ENCODE results near the gene MAGI3.
"Not testable (repeated sequence)": the region's sequence is repeated elsewhere in the genome, so short reads cannot be mapped to it uniquely, and the experiment has no call there.

MAGI3 gene

DNA sequence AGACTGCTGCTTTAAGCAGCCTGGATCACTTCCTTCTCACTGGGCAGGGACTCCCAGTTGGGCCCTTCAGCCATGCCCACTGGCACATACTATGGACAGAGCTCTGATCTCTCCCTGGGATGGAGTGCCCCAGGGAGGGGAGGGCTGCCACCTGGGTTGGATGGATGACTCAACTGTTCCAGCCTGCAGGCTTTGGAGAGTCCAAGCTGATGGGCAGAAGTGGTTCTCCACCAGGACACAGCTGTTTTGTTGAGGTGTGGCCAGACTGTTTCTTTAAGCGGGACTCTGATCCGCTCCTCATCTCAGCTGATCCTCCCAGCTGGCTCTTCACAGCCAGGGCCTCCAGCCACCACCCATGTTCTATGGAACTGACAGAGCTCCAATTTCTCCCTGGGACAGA, 166.9 kb downstream of the MAGI3 start:
- in situ Hi-C loops (cut with MboI; ENCODE audit: low sequenced_read_pairs): no loop called here

DNA sequence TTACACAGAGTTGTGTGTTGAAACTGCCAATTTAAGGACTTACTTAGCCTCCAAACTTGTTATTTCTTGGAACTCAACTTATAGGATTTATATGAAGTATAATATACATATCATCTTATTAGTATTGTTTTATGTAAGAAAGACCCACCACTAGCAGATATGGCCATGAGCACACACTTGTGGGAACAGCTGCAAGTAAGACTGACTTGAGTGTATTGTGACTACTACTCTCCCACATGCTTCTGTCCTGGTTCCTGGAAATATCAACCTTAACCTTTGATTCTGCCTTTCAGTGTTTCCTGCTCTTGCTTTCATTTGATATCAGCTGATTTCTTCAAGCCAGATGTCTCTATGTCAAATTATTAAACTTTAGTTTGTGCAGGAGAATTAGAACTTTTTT, 175.3 kb downstream of the MAGI3 start:
- in situ Hi-C loops (cut with MboI; ENCODE audit: low sequenced_read_pairs): no loop called here

DNA sequence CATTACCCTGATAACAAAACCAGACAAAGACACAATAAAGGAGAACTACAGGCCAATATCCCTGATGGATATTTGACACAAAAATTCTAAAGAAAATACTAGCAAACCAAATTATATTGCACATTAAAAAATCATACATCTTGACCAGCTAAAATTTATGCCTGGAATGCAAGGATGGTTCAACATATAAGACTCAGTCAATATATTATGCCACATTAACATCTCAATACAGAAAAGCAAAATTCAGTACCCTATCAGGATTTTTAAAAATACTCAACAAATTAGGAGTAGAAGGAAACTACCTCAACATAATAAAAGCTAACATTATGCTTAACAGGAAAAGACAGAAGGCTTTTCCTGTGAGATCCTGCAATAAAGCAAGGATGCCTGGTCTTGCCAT, 177.1 kb downstream of the MAGI3 start:
- in situ Hi-C loops (cut with MboI; ENCODE audit: low sequenced_read_pairs): no loop called here

DNA sequence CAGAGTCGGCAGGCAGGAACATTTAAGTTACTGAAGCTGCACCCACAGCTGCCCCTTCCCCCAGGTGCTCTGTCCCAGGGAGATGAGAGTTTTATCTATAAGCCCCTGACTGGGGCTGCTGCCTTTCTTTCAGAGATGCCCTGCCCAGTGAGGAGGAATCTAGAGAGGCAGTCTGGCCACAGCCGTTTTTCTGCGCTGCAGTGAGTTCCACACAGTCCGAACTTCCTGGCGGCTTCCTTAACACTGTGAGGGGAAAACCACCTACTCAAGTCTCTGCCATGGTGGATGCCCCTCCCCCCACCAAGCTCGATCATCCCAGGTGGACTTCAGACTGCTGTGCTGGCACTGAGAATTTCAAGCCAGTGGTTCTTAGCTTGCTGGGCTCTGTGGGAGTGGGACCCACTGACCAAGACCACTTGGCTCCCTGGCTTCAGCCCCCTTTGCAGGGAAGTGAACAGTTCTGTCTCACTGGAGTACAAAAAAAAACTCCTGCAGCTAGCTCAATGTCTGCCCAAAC, 185.5 kb downstream of the MAGI3 start:
- in situ Hi-C loops (cut with MboI; ENCODE audit: low sequenced_read_pairs): not testable (repeated sequence)

DNA sequence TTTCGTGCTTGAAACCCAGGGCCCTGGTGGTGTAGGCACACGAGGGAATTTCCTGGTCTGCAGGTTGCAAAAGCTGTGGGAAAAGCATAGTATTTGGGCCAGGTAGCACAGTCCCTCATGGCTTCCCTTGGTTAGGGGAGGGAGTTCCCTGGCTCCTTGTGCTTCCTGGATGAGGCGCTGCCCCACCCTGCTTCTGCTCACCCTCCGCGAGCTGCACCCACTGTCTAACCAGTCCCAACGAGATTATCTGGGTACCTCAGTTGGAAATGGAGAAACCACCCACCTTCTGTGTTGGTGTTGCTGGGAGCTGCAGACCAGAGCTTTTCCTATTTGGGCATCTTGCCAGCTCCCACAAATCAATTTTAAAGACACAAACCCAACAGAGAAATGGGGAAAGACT, 186.0 kb downstream of the MAGI3 start:
- in situ Hi-C loops (cut with MboI; ENCODE audit: low sequenced_read_pairs): no loop called here

DNA sequence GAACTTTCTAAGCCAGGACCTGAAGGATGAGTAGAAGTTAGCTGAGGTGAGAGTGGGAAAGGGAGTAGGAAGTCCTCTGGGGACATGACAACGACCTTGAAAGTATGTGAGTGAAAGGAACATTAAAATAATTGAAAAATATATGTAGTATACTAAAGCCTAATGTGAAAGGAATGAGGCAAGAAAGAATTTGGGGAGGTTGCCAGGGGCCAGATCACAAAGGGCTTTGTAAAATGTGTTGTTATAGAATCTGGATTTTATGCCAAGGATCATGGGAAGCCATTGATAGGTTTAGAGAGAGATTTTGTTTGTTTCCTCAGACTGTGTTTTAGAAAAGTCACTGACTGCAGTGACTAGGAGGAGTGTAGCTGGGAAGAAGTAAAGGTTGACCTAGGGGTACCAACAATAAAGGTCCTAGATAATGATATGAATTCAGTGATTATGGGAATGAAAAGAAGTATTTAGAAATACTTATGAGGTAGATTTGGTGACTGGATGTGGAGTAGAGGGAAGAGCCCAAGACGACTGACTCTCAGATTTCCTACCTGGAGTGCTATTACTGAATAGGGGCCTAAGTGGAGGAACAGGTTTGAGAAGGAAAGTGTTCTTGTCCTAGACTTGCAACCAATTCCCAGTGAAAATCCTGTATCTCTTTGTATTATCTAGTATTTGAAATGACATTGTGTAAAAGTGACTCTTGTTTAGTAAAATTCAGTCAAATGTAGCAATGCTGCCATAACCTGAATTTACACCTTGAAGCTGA, 189.1 kb downstream of the MAGI3 start:
- in situ Hi-C loops (cut with MboI; ENCODE audit: low sequenced_read_pairs): no loop called here

DNA sequence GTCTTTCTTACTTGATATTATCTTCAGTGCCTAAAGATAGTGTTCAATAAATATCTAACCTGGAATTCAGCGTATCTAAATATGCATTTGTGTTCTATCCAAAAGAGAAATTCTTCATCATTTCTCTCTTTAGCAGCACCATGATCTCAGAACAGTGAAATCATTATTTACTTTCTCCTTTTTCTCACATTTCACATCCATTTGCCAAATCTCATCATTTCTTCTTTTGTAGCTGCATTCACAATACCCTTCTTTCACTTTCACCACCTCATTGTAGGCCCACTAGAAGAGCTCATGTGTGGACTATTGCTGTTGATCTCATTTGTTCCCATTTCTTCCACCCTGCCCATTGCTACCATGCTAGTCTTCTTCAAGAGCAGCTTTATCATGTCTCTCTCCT, 191.0 kb downstream of the MAGI3 start:
- in situ Hi-C loops (cut with MboI; ENCODE audit: low sequenced_read_pairs): no loop called here

DNA sequence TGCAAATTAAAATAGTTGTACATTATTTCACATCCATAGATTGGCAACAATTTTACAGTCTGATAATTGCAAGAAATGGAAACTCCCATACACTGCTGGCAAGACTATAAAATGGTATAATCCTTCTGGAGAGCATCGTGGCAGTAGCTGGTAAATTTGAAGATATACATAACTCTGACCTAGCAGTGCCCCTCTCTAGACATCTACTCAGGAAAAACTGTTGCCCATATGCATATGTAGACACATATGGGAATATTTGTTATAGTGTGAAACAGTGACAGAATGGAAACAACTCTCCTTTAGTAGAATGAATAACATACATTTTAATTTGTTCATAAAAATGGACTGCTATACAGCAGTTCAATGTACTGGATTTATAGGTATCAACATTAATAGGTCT, 191.8 kb downstream of the MAGI3 start:
- in situ Hi-C loops (cut with MboI; ENCODE audit: low sequenced_read_pairs): no loop called here

DNA sequence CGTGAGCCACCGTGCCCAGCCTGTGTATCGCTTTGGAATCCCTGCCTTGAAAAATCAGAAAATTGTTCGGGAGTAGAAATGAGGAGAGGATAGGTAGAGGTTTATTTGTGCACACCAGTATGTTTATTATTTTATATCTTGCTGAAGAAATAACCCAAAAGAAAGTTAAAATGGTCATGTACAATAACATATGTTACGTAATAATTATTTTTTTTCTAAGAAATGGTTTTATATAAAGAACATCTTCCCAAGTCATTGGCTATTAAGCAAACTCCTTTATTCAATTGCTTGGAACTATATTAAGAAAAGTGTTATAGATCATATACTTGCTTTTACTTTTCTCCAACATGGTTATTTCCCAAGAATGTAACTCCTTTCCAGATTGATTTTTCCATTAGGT, 197.2 kb downstream of the MAGI3 start:
- in situ Hi-C loops (cut with MboI; ENCODE audit: low sequenced_read_pairs): no loop called here

DNA sequence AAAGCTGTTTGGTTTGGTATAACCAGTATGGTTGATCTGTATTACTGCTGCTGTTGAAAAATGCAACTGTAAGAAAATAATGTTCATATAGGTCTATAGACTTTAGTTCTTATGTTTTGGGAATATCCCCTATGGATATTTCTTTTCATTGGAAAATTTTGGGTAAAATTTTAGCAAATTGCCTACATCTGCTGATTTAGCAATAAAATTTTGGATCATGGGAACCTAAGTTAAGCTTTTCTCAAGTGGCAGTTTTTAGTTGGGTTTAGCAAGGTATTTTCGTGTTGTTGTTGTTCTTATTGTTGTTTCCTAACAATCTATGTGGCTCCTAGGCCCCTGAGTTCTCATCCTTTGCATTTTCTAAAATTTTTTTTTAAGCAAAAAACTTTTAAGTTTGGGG, 201.9 kb downstream of the MAGI3 start:
- in situ Hi-C loops (cut with MboI; ENCODE audit: low sequenced_read_pairs): no loop called here

DNA sequence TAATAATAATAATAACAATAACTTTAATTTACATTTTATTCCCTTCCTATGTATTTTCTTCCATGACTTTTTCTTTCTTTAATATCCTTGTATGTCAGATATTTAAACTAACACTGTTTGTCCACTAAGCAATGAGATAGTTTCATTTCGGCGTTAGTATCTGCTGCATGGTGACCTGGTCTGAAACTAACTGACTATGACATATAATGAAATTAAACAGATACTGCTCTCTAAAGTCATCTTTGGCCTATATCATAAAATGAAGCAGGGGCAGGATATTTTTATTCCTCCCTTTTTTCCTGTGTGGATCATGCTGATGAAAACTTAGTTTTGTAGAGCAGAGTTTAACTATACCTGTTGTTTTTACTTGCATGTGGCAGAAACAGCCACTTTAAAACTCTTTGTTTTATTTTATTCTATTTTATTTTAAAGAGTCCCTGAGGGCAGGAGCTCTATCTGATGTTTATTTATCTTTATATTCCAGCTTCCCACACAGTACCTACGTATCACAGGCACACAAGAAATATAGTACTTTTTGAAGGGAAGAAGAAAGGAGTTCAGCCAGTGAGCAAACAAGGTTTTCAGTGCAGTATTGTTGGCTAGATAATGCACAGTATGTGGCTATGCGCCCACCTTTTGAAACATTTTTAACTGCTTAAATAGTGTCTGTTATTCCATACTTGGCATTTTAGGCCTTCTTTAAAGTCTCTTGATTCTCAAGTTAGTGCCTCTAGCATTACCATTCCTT, 203.4 kb downstream of the MAGI3 start:
- in situ Hi-C loops (cut with MboI; ENCODE audit: low sequenced_read_pairs): no loop called here

DNA sequence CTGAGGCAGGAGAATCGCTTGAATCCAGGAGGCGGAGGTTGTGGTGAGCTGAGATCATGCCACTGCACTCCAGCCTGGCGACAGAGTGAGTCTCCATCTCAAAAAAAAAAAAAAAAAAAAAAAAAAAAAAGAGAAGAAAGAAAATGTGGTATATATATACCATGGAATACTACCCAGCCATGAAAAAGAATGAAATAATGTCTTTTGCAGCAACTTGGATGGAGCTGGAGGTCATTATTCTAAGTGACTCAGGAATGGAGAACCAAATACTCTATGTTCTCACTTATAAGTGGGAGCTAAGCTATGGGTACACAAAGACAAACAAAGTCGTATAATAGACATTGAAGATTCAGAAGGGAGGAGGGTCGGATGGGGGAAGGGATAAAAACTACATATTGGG, 214.2 kb downstream of the MAGI3 start:
- in situ Hi-C loops (cut with MboI; ENCODE audit: low sequenced_read_pairs): not testable (repeated sequence)

DNA sequence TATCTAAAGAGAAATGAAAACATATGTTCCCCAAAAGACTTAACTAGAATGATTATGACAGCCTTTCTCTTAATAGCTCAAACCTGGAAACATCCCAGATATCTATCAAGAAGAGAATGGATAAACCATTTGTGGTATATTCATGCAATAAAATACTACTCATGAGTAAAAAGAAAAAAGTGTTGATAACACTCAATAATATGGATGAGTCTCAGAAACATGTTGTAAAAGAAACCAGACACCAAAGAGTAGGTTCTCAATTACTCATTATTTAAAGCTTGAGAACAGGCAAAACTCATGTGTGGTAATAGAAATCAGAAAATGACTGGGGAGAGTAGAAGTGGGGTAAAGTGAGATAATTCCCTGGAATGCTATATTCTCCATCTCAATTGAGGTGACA, 214.8 kb downstream of the MAGI3 start:
- in situ Hi-C loops (cut with MboI; ENCODE audit: low sequenced_read_pairs): no loop called here

DNA sequence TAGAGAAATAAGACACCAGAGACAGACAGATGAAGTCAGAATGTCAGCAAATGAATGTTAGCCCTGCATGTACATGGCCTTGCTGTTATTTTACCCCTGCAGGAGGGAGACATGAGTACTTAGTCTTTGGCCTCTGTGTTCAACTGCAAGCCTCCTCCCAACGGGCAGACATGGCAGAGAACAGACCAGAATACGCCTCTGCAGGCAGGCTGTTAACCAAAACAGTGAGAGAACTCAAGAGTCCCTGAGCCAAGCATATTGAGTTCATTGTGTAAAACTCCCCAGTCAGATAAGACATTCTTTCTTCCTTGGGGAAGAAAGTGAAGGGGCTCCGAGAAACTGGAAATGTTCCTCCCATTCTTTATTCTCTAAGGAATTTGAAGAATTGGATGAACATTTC, 218.1 kb downstream of the MAGI3 start:
- in situ Hi-C loops (cut with MboI; ENCODE audit: low sequenced_read_pairs): no loop called here

DNA sequence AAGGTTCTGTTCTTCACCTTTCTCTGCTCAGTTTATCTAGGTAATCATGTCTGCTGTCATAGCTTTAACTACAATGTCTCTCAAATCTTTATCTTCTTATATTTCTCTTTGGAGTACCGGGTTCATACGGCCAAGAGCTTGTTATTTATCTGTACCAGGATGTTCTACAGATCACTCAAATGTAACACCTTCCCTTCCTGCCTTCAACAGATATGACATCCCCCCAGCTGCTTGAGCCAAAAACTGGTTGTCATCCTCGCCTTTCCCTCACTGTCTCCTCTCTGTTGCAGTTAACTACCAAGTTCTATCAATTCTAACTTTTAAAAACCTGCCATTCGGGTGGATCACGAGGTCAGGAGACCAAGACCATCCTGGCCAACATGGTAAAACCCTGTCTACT, 220.1 kb downstream of the MAGI3 start:
- in situ Hi-C loops (cut with MboI; ENCODE audit: low sequenced_read_pairs): no loop called here

DNA sequence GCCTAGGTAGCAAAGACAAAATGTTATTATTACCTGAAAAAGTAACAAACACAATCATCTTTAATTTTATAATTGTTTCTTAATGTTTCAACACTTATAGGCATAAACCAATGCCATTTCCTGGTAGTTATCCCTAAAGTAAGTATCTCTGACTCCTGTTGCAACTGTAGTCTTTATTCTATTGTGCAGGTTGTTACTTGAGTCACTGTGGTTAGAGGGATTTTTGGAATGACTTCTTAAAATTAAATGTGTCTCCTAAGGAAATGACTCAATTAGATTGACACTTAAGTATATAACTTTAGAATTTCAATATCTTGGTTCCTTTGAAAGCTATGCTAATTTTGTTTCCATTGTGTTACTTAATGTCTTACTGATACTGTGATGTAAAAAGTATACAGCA, 225.1 kb downstream of the MAGI3 start:
- in situ Hi-C loops (cut with MboI; ENCODE audit: low sequenced_read_pairs): no loop called here

DNA sequence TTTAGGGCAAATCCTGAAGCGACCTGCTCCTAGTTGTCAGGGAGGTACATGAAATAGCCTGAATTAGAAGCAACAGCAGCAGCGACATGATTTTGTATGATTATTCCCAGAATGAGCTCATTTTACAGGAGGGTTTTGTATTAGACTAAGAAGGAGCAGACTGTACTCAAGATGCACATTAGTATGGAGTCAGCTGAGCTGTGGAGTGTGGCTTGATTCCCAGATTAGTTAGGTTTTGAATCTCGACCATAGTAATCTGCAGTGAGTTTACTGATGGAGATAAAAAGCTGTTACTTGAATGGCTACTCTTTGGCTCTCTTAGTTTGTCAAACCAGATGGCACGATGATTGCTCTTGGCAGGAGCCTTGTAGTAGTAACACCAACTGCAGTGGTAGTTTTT, 225.8 kb downstream of the MAGI3 start:
- in situ Hi-C loops (cut with MboI; ENCODE audit: low sequenced_read_pairs): no loop called here

DNA sequence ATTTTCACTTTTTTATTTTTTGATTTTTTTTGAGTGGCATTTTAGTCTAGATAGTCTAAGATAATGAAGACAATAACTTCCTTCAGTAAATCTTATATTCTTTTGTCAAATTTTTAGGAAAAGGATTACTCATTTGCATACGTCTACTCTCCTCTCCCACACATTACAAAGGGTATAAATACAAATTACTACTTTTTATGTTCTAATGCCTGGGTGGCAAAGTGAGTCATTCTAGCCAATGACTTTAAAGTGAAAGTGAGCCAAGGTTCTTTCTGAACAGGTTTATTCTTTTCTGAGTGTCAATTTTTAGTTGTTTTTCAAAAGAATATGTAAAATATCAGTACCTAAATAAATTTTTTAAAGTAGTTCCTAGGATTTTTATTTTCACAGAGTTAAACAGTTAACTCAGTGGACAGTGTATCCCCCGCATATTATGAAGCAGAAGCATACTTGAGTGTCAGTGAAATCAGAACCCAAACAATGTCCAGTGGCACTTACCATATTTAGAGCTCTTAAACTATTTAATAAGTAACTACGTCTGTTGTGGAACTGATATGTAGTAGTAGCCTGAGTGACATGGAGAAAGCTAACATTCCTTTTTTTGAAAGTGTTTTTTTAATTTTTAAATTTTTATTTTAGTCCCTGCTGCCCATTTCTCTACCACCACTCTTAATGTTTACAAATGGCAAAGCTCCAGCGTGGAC, 227.3 kb downstream of the MAGI3 start:
- in situ Hi-C loops (cut with MboI; ENCODE audit: low sequenced_read_pairs): no loop called here

DNA sequence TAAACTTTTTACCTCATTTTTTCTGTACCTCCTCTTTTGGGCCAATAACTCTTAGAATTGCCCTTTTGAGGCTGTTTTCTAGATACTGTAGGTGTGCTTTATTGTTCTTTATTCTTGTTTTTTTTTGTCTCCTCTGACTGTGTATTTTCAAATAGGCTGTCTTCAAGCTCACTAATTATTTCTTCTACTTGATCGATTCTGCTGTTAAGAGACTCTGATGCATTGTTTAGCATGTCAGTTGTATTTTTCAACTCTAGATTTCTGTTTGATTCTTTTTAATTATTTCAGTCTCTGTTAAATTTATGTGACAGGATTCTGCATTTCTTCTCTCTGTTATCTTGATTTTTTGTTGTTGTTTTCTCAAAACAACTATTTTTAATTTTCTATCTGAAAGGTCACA, 238.7 kb downstream of the MAGI3 start:
- in situ Hi-C loops (cut with MboI; ENCODE audit: low sequenced_read_pairs): no loop called here

DNA sequence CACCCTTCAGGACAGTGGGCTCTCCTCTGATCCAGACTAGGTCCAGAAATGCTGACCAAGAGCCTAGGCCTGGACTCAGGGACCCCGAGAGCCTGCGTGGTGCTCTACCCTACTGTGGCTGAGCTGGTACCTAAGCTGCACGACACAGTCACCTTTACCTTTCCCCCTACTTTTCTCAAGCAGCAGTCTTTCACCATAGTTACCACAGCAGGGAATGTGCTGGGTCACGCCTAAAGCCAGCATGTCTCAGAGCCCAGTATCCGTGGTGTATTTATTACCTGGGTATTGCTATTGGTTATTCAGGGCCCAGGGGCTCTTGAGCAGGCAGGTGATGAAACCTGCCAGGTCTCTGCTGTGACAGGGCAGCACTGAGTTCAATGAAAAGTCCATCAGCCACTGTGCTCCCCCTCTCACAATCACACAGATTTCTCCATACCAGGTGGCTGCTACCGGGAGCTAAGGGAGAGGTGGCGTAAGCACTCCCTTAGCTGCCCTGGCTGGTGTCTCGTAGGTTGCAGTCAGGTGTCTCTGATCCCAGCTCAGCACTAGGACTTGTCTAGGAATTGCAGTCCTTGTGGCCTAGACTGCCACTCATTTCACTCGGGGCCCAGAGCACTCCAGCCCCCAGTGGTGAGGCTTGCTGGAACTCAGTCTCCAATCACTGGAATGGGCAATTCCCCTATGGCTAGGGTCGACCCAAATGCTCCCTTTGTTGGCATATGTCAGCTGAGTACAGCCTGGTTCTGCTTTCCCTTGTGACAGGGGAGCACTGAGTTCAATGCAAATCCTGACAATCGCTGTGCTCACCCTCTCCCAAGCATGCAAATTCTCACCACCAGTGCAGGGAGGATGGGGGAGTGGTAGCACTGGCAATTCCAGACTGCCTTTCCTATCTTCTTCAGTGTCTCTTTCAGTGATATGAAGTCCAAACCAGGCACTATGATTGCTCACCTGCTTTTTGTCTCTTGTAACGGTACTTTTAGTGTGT, 240.3 kb downstream of the MAGI3 start:
- in situ Hi-C loops (cut with MboI; ENCODE audit: low sequenced_read_pairs): no loop called here

DNA sequence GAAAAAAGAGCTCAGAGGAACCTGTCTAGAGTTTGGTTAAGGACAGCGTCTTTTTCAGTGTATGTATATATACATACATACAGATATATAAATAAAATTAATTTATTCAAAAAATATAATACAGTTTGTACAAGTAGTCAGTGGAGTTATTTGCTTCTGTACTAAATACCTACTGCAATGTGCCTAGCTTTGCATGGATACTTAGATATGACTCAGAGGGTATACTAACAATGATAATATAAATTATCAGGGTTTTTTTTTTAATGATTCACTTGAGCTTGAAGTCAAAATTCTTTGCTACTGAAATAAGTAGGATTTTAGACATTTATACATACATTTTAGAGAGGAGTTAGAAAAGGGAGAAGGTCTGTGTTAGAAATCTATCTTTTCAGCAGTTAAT, 251.1 kb downstream of the MAGI3 start:
- in situ Hi-C loops (cut with MboI; ENCODE audit: low sequenced_read_pairs): no loop called here

Data from hTERT RPE-1 (cell line).